Measurements from ENCODE around the gene PTPRN2.

Gene PTPRN2

GRCh38 chr7:158546214-158546613 is 41.4 kb downstream of the PTPRN2 start:
- Histone ChIP-seq H3K4me1 (no peaks in the 10 kb centered on the region), H3K4me2 (ENCODE audit: low read length) (no peak overlapping the region), H3K9me3 (ENCODE audit: control insufficient read depth, low read length) (no peaks in the 10 kb centered on the region), H2AFZ (no peak overlapping the region), H3K36me3 (ENCODE audit: control insufficient read depth, insufficient read depth, low read length) (no peaks in the 10 kb centered on the region), H3K9ac (no peak overlapping the region), H3K79me2 (peaks cover 8% of the 10 kb centered on the region), H3K27me3 (ENCODE audit: control insufficient read depth, insufficient read depth, low read length) (no peaks in the 10 kb centered on the region), H3K4me3 (ENCODE audit: low read depth, low read length) (no peak overlapping the region), H3K27ac (no peak overlapping the region)
- TF ChIP-seq CTCF (IDR thresholded peaks at IDR 0.05): no peak

- H3K79me2 ChIP-seq: peaks cover 10% of the 10 kb centered on the region
- H3K9me3 ChIP-seq (ENCODE audit: control insufficient read depth, low read length): no peaks in the 10 kb centered on the region
- H2AFZ ChIP-seq: no peak overlapping the region
- no peak overlapping the region for H3K9ac ChIP-seq
- H3K4me1 ChIP-seq: no peaks in the 10 kb centered on the region
- no peaks in the 10 kb centered on the region for H3K36me3 ChIP-seq (ENCODE audit: control insufficient read depth, insufficient read depth, low read length)
- H3K4me3 ChIP-seq (ENCODE audit: low read depth, low read length): no peak overlapping the region
- no peaks in the 10 kb centered on the region for H3K27me3 ChIP-seq (ENCODE audit: control insufficient read depth, insufficient read depth, low read length)
- no peak overlapping the region for H3K4me2 ChIP-seq (ENCODE audit: low read length)
- no peak overlapping the region for H3K27ac ChIP-seq
- TF ChIP-seq CTCF (IDR thresholded peaks at IDR 0.05): no peak
Observed at GRCh38 chr7:158544708-158545107, 42.9 kb downstream of the PTPRN2 start.

GRCh38 chr7:158543840-158544239 is 43.8 kb downstream of the PTPRN2 start:
- Histone ChIP-seq H3K27me3 (ENCODE audit: control insufficient read depth, insufficient read depth, low read length) (no peaks in the 10 kb centered on the region), H2AFZ (no peak overlapping the region), H3K27ac (no peak overlapping the region), H3K4me3 (ENCODE audit: low read depth, low read length) (no peak overlapping the region), H3K4me2 (ENCODE audit: low read length) (no peak overlapping the region), H3K4me1 (no peaks in the 10 kb centered on the region), H3K36me3 (ENCODE audit: control insufficient read depth, insufficient read depth, low read length) (no peaks in the 10 kb centered on the region), H3K9me3 (ENCODE audit: control insufficient read depth, low read length) (no peaks in the 10 kb centered on the region), H3K79me2 (peaks cover 14% of the 10 kb centered on the region), H3K9ac (no peak overlapping the region)
- no peak for TF ChIP-seq CTCF (IDR thresholded peaks at IDR 0.05)

GRCh38 chr7:158542651-158543566 is 44.7 kb downstream of the PTPRN2 start:
- Histone ChIP-seq H3K79me2 (peaks cover 9% of the 10 kb centered on the region), H3K9ac (no peak overlapping the region), H3K9me3 (ENCODE audit: control insufficient read depth, low read length) (no peaks in the 10 kb centered on the region), H3K4me2 (ENCODE audit: low read length) (no peak overlapping the region), H3K4me3 (ENCODE audit: low read depth, low read length) (no peak overlapping the region), H3K36me3 (ENCODE audit: control insufficient read depth, insufficient read depth, low read length) (no peaks in the 10 kb centered on the region), H3K27me3 (ENCODE audit: control insufficient read depth, insufficient read depth, low read length) (no peaks in the 10 kb centered on the region), H3K4me1 (no peaks in the 10 kb centered on the region), H2AFZ (no peak overlapping the region), H3K27ac (no peak overlapping the region)
- TF ChIP-seq CTCF (IDR thresholded peaks at IDR 0.05): no peak

Measured in parathyroid adenoma (tissue), 2 donors.